ENCODE data around the gene CAMK1D. TPM values are rescaled to one million over a fixed set of nuclear protein-coding genes. Genes with fewer than 3 reads are reported as not detected.

Gene CAMK1D
- total RNA-seq, 4 donors from 2014 or later: 13.5 to 21.4 (median 15.7) TPM

- H3K36me3 ChIP-seq: no peaks in the 10 kb centered on the region
- WGBS, 2 donors (ENCODE audit: low coverage in 1 of 2): 90 to 97% methylated on average over 2 to 9 of the region's 9 CpGs
- DNase-seq: no peak
- intact Hi-C loops (cut with DNase I; ENCODE audit: low total_unique reads) (no loop called here), in situ Hi-C loops (cut with MboI; ENCODE audit: low pct_ligation_motif_present in 1 of 4, low pct_unique_long_range_greater_than_20kb in 1 of 4, low sequenced_read_pairs in 3 of 4) (no loop called here)
- H3K27me3 ChIP-seq: no peaks in the 10 kb centered on the region
- no peak overlapping the region for H3K27ac ChIP-seq
- TF ChIP-seq EP300 (IDR thresholded peaks at IDR 0.05; ENCODE audit: low read depth): no peak
- TF ChIP-seq POLR2A (IDR thresholded peaks at IDR 0.05): no peak
- no peak for TF ChIP-seq CTCF (IDR thresholded peaks at IDR 0.05)
- TF ChIP-seq POLR2AphosphoS5 (IDR thresholded peaks at IDR 0.05): no peak
- peaks cover 0 to 5% (median 0%) of the 10 kb centered on the region in 4 donors for H3K4me1 ChIP-seq
- H3K9me3 ChIP-seq: no peaks in the 10 kb centered on the region
- H3K4me3 ChIP-seq: no peak overlapping the region
Observed at GRCh38 chr10:12511651-12512050, 162.3 kb downstream of the CAMK1D start.

GRCh38 chr10:12512332-12513002, 163.1 kb downstream of the CAMK1D start:
- no peaks in the 10 kb centered on the region for H3K27me3 ChIP-seq
- WGBS, 2 donors (ENCODE audit: low coverage in 1 of 2): 74% methylated on average over 14 to 18 of the region's 18 CpGs
- no peak overlapping the region for H3K4me3 ChIP-seq
- TF ChIP-seq POLR2A (IDR thresholded peaks at IDR 0.05) (no peak), POLR2AphosphoS5 (IDR thresholded peaks at IDR 0.05) (no peak), CTCF (IDR thresholded peaks at IDR 0.05) (no peak), EP300 (IDR thresholded peaks at IDR 0.05; ENCODE audit: low read depth) (no peak)
- in situ Hi-C loops (cut with MboI; ENCODE audit: low pct_ligation_motif_present in 1 of 4, low pct_unique_long_range_greater_than_20kb in 1 of 4, low sequenced_read_pairs in 3 of 4): no loop called here
- peaks cover 0 to 5% (median 0%) of the 10 kb centered on the region in 4 donors for H3K4me1 ChIP-seq
- H3K27ac ChIP-seq: no peak overlapping the region
- DNase-seq: no peak
- intact Hi-C loops (cut with DNase I; ENCODE audit: low total_unique reads): no loop called here
- H3K9me3 ChIP-seq: no peaks in the 10 kb centered on the region
- no peaks in the 10 kb centered on the region for H3K36me3 ChIP-seq

GRCh38 chr10:12513003-12513365, 163.6 kb downstream of the CAMK1D start:
- TF ChIP-seq CTCF (IDR thresholded peaks at IDR 0.05) (no peak), POLR2AphosphoS5 (IDR thresholded peaks at IDR 0.05) (no peak), POLR2A (IDR thresholded peaks at IDR 0.05) (no peak), EP300 (IDR thresholded peaks at IDR 0.05; ENCODE audit: low read depth) (no peak)
- no peaks in the 10 kb centered on the region for H3K27me3 ChIP-seq
- no peak overlapping the region for H3K27ac ChIP-seq
- DNase-seq: no peak
- 74% methylated on average over 5 of the region's 5 CpGs; no CpG with 5 or more reads in 1 of the 2 donors for WGBS, 2 donors (ENCODE audit: low coverage in 1 of 2)
- intact Hi-C loops (cut with DNase I; ENCODE audit: low total_unique reads): no loop called here
- no peaks in the 10 kb centered on the region for H3K36me3 ChIP-seq
- H3K9me3 ChIP-seq: no peaks in the 10 kb centered on the region
- in situ Hi-C loops (cut with MboI; ENCODE audit: low pct_ligation_motif_present in 1 of 4, low pct_unique_long_range_greater_than_20kb in 1 of 4, low sequenced_read_pairs in 3 of 4): no loop called here
- H3K4me1 ChIP-seq: peaks cover 0 to 5% (median 0%) of the 10 kb centered on the region in 4 donors
- no peak overlapping the region for H3K4me3 ChIP-seq

- H3K27me3 ChIP-seq: no peaks in the 10 kb centered on the region
- peaks cover 0 to 5% (median 0%) of the 10 kb centered on the region in 4 donors for H3K4me1 ChIP-seq
- 83 to 88% methylated on average over 4 to 10 of the region's 10 CpGs for WGBS, 2 donors (ENCODE audit: low coverage in 1 of 2)
- H3K36me3 ChIP-seq: no peaks in the 10 kb centered on the region
- H3K9me3 ChIP-seq: no peaks in the 10 kb centered on the region
- no peak overlapping the region for H3K27ac ChIP-seq
- no peak for TF ChIP-seq EP300 (IDR thresholded peaks at IDR 0.05; ENCODE audit: low read depth)
- no peak for TF ChIP-seq POLR2A (IDR thresholded peaks at IDR 0.05)
- TF ChIP-seq POLR2AphosphoS5 (IDR thresholded peaks at IDR 0.05): no peak
- no peak for TF ChIP-seq CTCF (IDR thresholded peaks at IDR 0.05)
- no peak overlapping the region for H3K4me3 ChIP-seq
- no peak for DNase-seq
- in situ Hi-C loops (cut with MboI; ENCODE audit: low pct_ligation_motif_present in 1 of 4, low pct_unique_long_range_greater_than_20kb in 1 of 4, low sequenced_read_pairs in 3 of 4): no loop called here
- intact Hi-C loops (cut with DNase I; ENCODE audit: low total_unique reads): no loop called here
Observed at GRCh38 chr10:12513775-12514673, 164.7 kb downstream of the CAMK1D start.
